CD4-positive, alpha-beta memory T cell (primary cell): ENCODE measurements around the gene GFOD1. TPM values are rescaled to one million over a fixed set of nuclear protein-coding genes. Genes with fewer than 3 reads are reported as not detected.

Source experiments
- CTCF ChIA-PET: fragments of 350-600 bp; sonication (Branson Sonifier 250); formaldehyde crosslinking; loops from one replicate; lab custom pipeline; 2021; ENCODE audit warnings: inconsistent platforms; ENCODE audit not compliant: partially characterized antibody; lab: Charles Lee
- POLR2A ChIA-PET: fragments of 350-600 bp; sonication (Branson Sonifier 250); formaldehyde crosslinking; loops from one replicate; lab custom pipeline; 2021; ENCODE audit not compliant: partially characterized antibody; lab: Charles Lee
- DNase-seq, 5 donors: peaks; one replicate each; pipeline versions ENCODE4 v3.0.0 to v3.0.0-alpha.2; 2020 to 2022; ENCODE audit warnings: mixed read lengths in 1 of 5
- H3K27ac ChIP-seq: one replicate; pipeline ENCODE4 v1.7.0; 2013; ENCODE audit warnings: low read depth, low read length
- H3K27me3 ChIP-seq: 2 replicates; pipeline ENCODE4 v1.7.0; 2013; ENCODE audit warnings: mild to moderate bottlenecking, low read length, moderate library complexity; ENCODE audit not compliant: insufficient read depth
- H3K36me3 ChIP-seq: 2 replicates; pipeline ENCODE4 v1.7.0; 2013; ENCODE audit warnings: mild to moderate bottlenecking, low read length, moderate library complexity; ENCODE audit not compliant: insufficient read depth
- H3K4me1 ChIP-seq: 2 replicates; pipeline ENCODE4 v1.7.0; 2013; ENCODE audit warnings: mild to moderate bottlenecking, low read length, moderate library complexity; ENCODE audit not compliant: insufficient read depth
- H3K4me3 ChIP-seq, 2 donors: one replicate each; pipeline ENCODE4 v1.7.0; 2013; ENCODE audit warnings: low read length in 2 of 2, mild to moderate bottlenecking in 1 of 2
- H3K9me3 ChIP-seq, 2 donors: one replicate each; pipeline ENCODE4 v1.7.0; 2013; ENCODE audit warnings: low read length in 2 of 2, control low read depth in 1 of 2; ENCODE audit not compliant: control insufficient read depth in 1 of 2
- H3K27ac Mint-ChIP-seq, 7 donors: one replicate each; pipeline ENCODE4 v1.8.0; 2020 to 2021; ENCODE audit warnings: mixed read lengths in 7 of 7, mild to moderate bottlenecking in 6 of 7, inconsistent platforms in 3 of 7, moderate library complexity in 3 of 7
- H3K27me3 Mint-ChIP-seq, 2 donors: one replicate each; pipeline ENCODE4 v1.8.0; 2020 to 2021; ENCODE audit warnings: mixed read lengths in 2 of 2
- H3K36me3 Mint-ChIP-seq, 2 donors: one replicate each; pipeline ENCODE4 v1.8.0; 2020 to 2021; ENCODE audit warnings: mixed read lengths in 2 of 2, inconsistent platforms in 1 of 2, mild to moderate bottlenecking in 1 of 2
- H3K4me1 Mint-ChIP-seq, 4 donors: one replicate each; pipeline ENCODE4 v1.8.0; 2020 to 2021; ENCODE audit warnings: mixed read lengths in 4 of 4, mild to moderate bottlenecking in 1 of 4
- H3K4me3 Mint-ChIP-seq, 8 donors: one replicate each; pipeline ENCODE4 v1.8.0; 2020 to 2021; ENCODE audit warnings: mixed read lengths in 8 of 8, mild to moderate bottlenecking in 7 of 8, moderate library complexity in 6 of 8, inconsistent platforms in 3 of 8
- H3K9me3 Mint-ChIP-seq, 8 donors: one replicate each; pipeline ENCODE4 v1.8.0; 2020 to 2021; ENCODE audit warnings: mixed read lengths in 8 of 8, mild to moderate bottlenecking in 5 of 8, inconsistent platforms in 3 of 8, moderate library complexity in 1 of 8
- intact Hi-C: fragments of 100-400 bp; cut with micrococcal nuclease; formaldehyde crosslinking; loops from one replicate; pipeline ENCODE4 v1.15.1; 2023
- polyA plus RNA-seq, 2 donors: library from polyadenylated mRNA; unstranded; fragments of 300-500 nt; fragmentation: Illumina TruSeq; gene quantifications; one replicate each; pipeline ENCODE4 v1.2.3, GENCODE V29; 2021
- total RNA-seq, 2 experiments: library from RNA; stranded (reverse); gene quantifications; one replicate each; pipeline ENCODE4 v1.2.3, GENCODE V29; 2021

GFOD1 gene
- total and polyA plus RNA-seq, 4 experiments from 2014 or later, result 0.95 to 1.1 (median 0.97) TPM; not detected in 1

GRCh38 chr6:13441778-13442177, 45.6 kb downstream of the GFOD1 start:
- ChIA-PET CTCF (no interaction called here), POLR2A (no interaction called here)
- peaks cover 0 to 2% of the 10 kb centered on the region in 2 donors for H3K27me3 Mint-ChIP-seq
- DNase-seq, result no peak
- H3K4me1 ChIP-seq, result no peaks in the 10 kb centered on the region
- peaks cover 0 to 3% (median 0%) of the 10 kb centered on the region in 8 donors for H3K9me3 Mint-ChIP-seq
- no peak overlapping the region for H3K4me3 Mint-ChIP-seq
- H3K4me1 Mint-ChIP-seq, result peaks cover 0 to 5% (median 2%) of the 10 kb centered on the region in 4 donors
- H3K9me3 ChIP-seq, result no peaks in the 10 kb centered on the region
- no peak overlapping the region for H3K27ac Mint-ChIP-seq
- no peaks in the 10 kb centered on the region for H3K27me3 ChIP-seq
- H3K36me3 ChIP-seq, result no peaks in the 10 kb centered on the region
- H3K4me3 ChIP-seq, result no peak overlapping the region
- intact Hi-C loops, result no loop called here
- H3K36me3 Mint-ChIP-seq, result no peaks in the 10 kb centered on the region
- no peak overlapping the region for H3K27ac ChIP-seq

- Histone ChIP-seq H3K4me3 (no peak overlapping the region), H3K36me3 (no peaks in the 10 kb centered on the region), H3K27ac (no peak overlapping the region), H3K4me1 (peaks cover 13% of the 10 kb centered on the region), H3K9me3 (no peaks in the 10 kb centered on the region), H3K27me3 (no peaks in the 10 kb centered on the region)
- ChIA-PET POLR2A (no interaction called here), CTCF (no interaction called here)
- H3K27me3 Mint-ChIP-seq, result peaks cover 0 to 2% of the 10 kb centered on the region in 2 donors
- intact Hi-C loops, result no loop called here
- DNase-seq, result no peak
- H3K27ac Mint-ChIP-seq, result no peak overlapping the region
- peaks cover 0 to 3% (median 0%) of the 10 kb centered on the region in 8 donors for H3K9me3 Mint-ChIP-seq
- H3K36me3 Mint-ChIP-seq, result no peaks in the 10 kb centered on the region
- peaks cover 6 to 14% (median 11%) of the 10 kb centered on the region in 4 donors for H3K4me1 Mint-ChIP-seq
- no peak overlapping the region for H3K4me3 Mint-ChIP-seq
Observed at GRCh38 chr6:13439644-13440043, 47.8 kb downstream of the GFOD1 start.

GRCh38 chr6:13438126-13438525, 49.3 kb downstream of the GFOD1 start:
- no peak overlapping the region for H3K4me3 Mint-ChIP-seq
- H3K36me3 Mint-ChIP-seq, result no peaks in the 10 kb centered on the region
- Histone ChIP-seq H3K4me3 (no peak overlapping the region), H3K27me3 (no peaks in the 10 kb centered on the region), H3K27ac (no peak overlapping the region), H3K4me1 (peaks cover 14% of the 10 kb centered on the region), H3K36me3 (no peaks in the 10 kb centered on the region), H3K9me3 (no peaks in the 10 kb centered on the region)
- CTCF ChIA-PET, result no interaction called here
- intact Hi-C loops, result no loop called here
- H3K9me3 Mint-ChIP-seq, result peaks cover 0 to 3% (median 0%) of the 10 kb centered on the region in 8 donors
- H3K4me1 Mint-ChIP-seq, result peaks cover 13 to 29% (median 16%) of the 10 kb centered on the region in 4 donors
- H3K27me3 Mint-ChIP-seq, result peaks cover 0 to 2% of the 10 kb centered on the region in 2 donors
- no peak for DNase-seq
- no peak overlapping the region for H3K27ac Mint-ChIP-seq
- POLR2A ChIA-PET, result no interaction called here

- peaks cover 17 to 36% (median 21%) of the 10 kb centered on the region in 4 donors for H3K4me1 Mint-ChIP-seq
- CTCF ChIA-PET, result interaction anchor here (0.9 to 1.1 kb wide), 2 partner anchors 10 to 97 kb away, joined by 3 read pairs; no protein-coding TSS in a partner anchor
- peak overlapping the region in 1 of 8 donors; percentile 13 for H3K4me3 Mint-ChIP-seq
Observed at GRCh38 chr6:13437218-13437996, 50.0 kb downstream of the GFOD1 start.

GRCh38 chr6:13436399-13437217, 50.8 kb downstream of the GFOD1 start:
- Histone ChIP-seq H3K27me3 (no peaks in the 10 kb centered on the region), H3K27ac (no peak overlapping the region), H3K36me3 (no peaks in the 10 kb centered on the region), H3K4me1 (peaks cover 27% of the 10 kb centered on the region), H3K4me3 (no peak overlapping the region), H3K9me3 (no peaks in the 10 kb centered on the region)
- CTCF ChIA-PET, result interaction anchor here (0.9 to 1.4 kb wide), 4 partner anchors 9 to 97 kb away, joined by 3 to 5 read pairs (median 3); no protein-coding TSS in a partner anchor
- intact Hi-C loops, result no loop called here
- DNase-seq, result no peak
- peaks cover 0 to 2% of the 10 kb centered on the region in 2 donors for H3K27me3 Mint-ChIP-seq
- H3K9me3 Mint-ChIP-seq, result no peaks in the 10 kb centered on the region
- H3K36me3 Mint-ChIP-seq, result no peaks in the 10 kb centered on the region
- H3K4me3 Mint-ChIP-seq, result peak overlapping the region in 4 of 8 donors; percentile 24 to 42 (median 30)
- peaks cover 22 to 42% (median 26%) of the 10 kb centered on the region in 4 donors for H3K4me1 Mint-ChIP-seq
- POLR2A ChIA-PET, result interaction anchor here (1.5 kb wide), 1 partner anchor 138 kb away, joined by 3 read pairs; no protein-coding TSS in a partner anchor
- peak overlapping the region in 1 of 7 donors; percentile 31 for H3K27ac Mint-ChIP-seq

More at GRCh38 chr6:13437218-13437996, 50.0 kb downstream of the GFOD1 start:
- Mint-ChIP-seq H3K27me3 (peaks cover 0 to 2% of the 10 kb centered on the region in 2 donors), H3K36me3 (no peaks in the 10 kb centered on the region), H3K27ac (peak overlapping the region in 1 of 7 donors; percentile 31), H3K9me3 (no peaks in the 10 kb centered on the region)
- DNase-seq, result no peak
- POLR2A ChIA-PET, result interaction anchor here (1.5 kb wide), 1 partner anchor 138 kb away, joined by 3 read pairs; no protein-coding TSS in a partner anchor
- Histone ChIP-seq H3K27me3 (no peaks in the 10 kb centered on the region), H3K4me1 (peaks cover 19% of the 10 kb centered on the region), H3K9me3 (no peaks in the 10 kb centered on the region), H3K36me3 (no peaks in the 10 kb centered on the region), H3K4me3 (no peak overlapping the region), H3K27ac (no peak overlapping the region)
- intact Hi-C loops, result no loop called here

GRCh38 chr6:13435477-13436246, 51.7 kb downstream of the GFOD1 start:
- peaks cover 26 to 52% (median 32%) of the 10 kb centered on the region in 4 donors for H3K4me1 Mint-ChIP-seq
- Histone ChIP-seq H3K4me1 (peaks cover 36% of the 10 kb centered on the region), H3K9me3 (no peaks in the 10 kb centered on the region), H3K36me3 (no peaks in the 10 kb centered on the region), H3K27me3 (no peaks in the 10 kb centered on the region), H3K4me3 (no peak overlapping the region), H3K27ac (no peak overlapping the region)
- H3K36me3 Mint-ChIP-seq, result no peaks in the 10 kb centered on the region
- no peaks in the 10 kb centered on the region for H3K27me3 Mint-ChIP-seq
- DNase-seq, result no peak
- intact Hi-C loops, result no loop called here
- ChIA-PET POLR2A (interaction anchor here (0.9 to 1.5 kb wide), 2 partner anchors 31 to 139 kb away, joined by 3 to 4 read pairs; partner anchors contain the start of gene SIRT5), CTCF (interaction anchor here (1.1 to 1.4 kb wide), 3 partner anchors 8 to 19 kb away, joined by 3 to 5 read pairs (median 3); no protein-coding TSS in a partner anchor)
- H3K4me3 Mint-ChIP-seq, result peak overlapping the region in 7 of 8 donors; percentile 9 to 79 (median 67)
- H3K9me3 Mint-ChIP-seq, result no peaks in the 10 kb centered on the region
- H3K27ac Mint-ChIP-seq, result peak overlapping the region; percentile 6 to 83 (median 61)
